Fibroblast of lung (primary cell): ENCODE measurements around the gene RAB25.
"Not testable (repeated sequence)": the region's sequence is repeated elsewhere in the genome, so short reads cannot be mapped to it uniquely, and the experiment has no call there.

Source experiments
- EZH2 ChIP-seq: IDR thresholded peaks from 2 replicates; pipeline ENCODE4 v1.5.1; 2012; ENCODE audit warnings: low read length, control low read depth, mild to moderate bottlenecking; ENCODE audit errors: missing control alignments
- TF ChIP-seq, protein P1 (sequence below), 2 donors: IDR thresholded peaks in 1 of 2; conservative IDR thresholded peaks in 1 of 2; 1 replicate in 1 of 2; 2 replicates in 1 of 2; pipeline ENCODE4 v1.5.1; 2011 to 2012; ENCODE audit warnings: low read length in 2 of 2, control low read depth in 1 of 2, inconsistent platforms in 1 of 2, low read depth in 1 of 2, mild to moderate bottlenecking in 1 of 2

DNA sequence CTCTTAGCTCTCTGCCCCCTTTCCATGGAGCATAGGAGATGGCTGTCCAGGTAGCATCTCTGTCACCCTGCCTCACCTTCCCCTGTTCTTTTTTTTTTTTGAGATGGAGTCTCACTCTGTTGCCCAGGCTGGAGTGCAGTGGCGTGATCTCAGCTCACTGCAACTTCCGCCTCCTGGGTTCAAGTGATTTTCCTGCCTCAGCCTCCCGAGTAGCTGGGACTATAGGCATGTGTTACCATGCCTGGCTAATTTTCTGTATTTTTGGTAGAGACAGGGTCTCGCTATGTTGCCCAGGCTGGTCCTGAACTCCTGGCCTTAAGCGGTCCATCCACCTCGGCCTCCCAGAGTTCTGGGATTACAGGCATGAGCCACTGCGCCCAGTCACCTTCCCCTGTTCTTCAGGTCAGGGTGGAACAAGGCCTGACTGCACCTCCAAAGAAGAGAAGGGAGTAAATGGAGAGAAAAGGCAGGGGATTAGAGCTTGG is 10.4 kb downstream of the RAB25 start:
- TF ChIP-seq, protein P1, sequence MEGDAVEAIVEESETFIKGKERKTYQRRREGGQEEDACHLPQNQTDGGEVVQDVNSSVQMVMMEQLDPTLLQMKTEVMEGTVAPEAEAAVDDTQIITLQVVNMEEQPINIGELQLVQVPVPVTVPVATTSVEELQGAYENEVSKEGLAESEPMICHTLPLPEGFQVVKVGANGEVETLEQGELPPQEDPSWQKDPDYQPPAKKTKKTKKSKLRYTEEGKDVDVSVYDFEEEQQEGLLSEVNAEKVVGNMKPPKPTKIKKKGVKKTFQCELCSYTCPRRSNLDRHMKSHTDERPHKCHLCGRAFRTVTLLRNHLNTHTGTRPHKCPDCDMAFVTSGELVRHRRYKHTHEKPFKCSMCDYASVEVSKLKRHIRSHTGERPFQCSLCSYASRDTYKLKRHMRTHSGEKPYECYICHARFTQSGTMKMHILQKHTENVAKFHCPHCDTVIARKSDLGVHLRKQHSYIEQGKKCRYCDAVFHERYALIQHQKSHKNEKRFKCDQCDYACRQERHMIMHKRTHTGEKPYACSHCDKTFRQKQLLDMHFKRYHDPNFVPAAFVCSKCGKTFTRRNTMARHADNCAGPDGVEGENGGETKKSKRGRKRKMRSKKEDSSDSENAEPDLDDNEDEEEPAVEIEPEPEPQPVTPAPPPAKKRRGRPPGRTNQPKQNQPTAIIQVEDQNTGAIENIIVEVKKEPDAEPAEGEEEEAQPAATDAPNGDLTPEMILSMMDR (conservative IDR thresholded peaks at IDR 0.05 in 1 of 2, IDR thresholded peaks at IDR 0.05 in 1 of 2; ENCODE audit: low read depth in 1 of 2, low read length in 2 of 2): not testable (repeated sequence)
- not testable (repeated sequence) for TF ChIP-seq EZH2
